Aorta (tissue), 5 donors: ENCODE data around the gene KNDC1. TPM values are rescaled to one million over a fixed set of nuclear protein-coding genes. Genes with fewer than 3 reads are reported as not detected.
A peak's percentile ranks its signal among the peaks of the same experiment; 100 is the strongest.

Experiments used
- ATAC-seq: fragments of 200-7000 bp; cut with Tn5 transposase; one replicate; pipeline ENCODE4 v1.9.1; 2022; ENCODE audit warnings: moderate library complexity; ENCODE audit not compliant: low FRiP score
- DNase-seq, 2 donors: peaks; one replicate each; pipeline ENCODE4 v3.0.0-alpha.2; 2020
- H3K27ac ChIP-seq, 2 donors: one replicate each; pipeline ENCODE4 v1.5.1; 2013; ENCODE audit warnings: low read length in 2 of 2, mild to moderate bottlenecking in 2 of 2, moderate library complexity in 2 of 2, control low read depth in 1 of 2, inconsistent platforms in 1 of 2, low read depth in 1 of 2
- H3K27me3 ChIP-seq, 2 donors: one replicate each; pipeline ENCODE4 v1.6.1; 2013; ENCODE audit warnings: control low read depth in 1 of 2, low read length in 1 of 2, mild to moderate bottlenecking in 1 of 2, moderate library complexity in 1 of 2; ENCODE audit not compliant: insufficient read depth in 2 of 2, control insufficient read depth in 1 of 2
- H3K36me3 ChIP-seq, 2 donors: one replicate each; pipeline ENCODE4 v1.6.1; 2013; ENCODE audit warnings: control low read depth in 1 of 2, low read length in 1 of 2, mild to moderate bottlenecking in 1 of 2; ENCODE audit not compliant: insufficient read depth in 2 of 2, control insufficient read depth in 1 of 2
- H3K4me1 ChIP-seq, 2 donors: one replicate each; pipeline ENCODE4 v1.6.1; 2013; ENCODE audit warnings: low read length in 2 of 2, control low read depth in 1 of 2, mild to moderate bottlenecking in 1 of 2, moderate library complexity in 1 of 2; ENCODE audit not compliant: insufficient read depth in 2 of 2, control insufficient read depth in 1 of 2
- H3K4me3 ChIP-seq, 2 donors: one replicate each; pipeline ENCODE4 v1.5.1; 2013; ENCODE audit warnings: low read length in 2 of 2, control low read depth in 1 of 2, mild to moderate bottlenecking in 1 of 2
- H3K9me3 ChIP-seq: one replicate; pipeline ENCODE4 v1.6.1; 2013; ENCODE audit warnings: mild to moderate bottlenecking, low read length; ENCODE audit not compliant: control insufficient read depth
- WGBS, 2 donors: extraction: QIAGEN DNeasy Blood & Tissue Kit; methylation state at CpG; one replicate each; pipeline ENCODE4 v1.1.7; 2013; 5-methylcytosine and 5-hydroxymethylcytosine counted together
- intact Hi-C, 2 donors: fragments of 100-400 bp; cut with DNase I; formaldehyde crosslinking; loops; one replicate each; pipeline versions ENCODE4 v1.14.2 to v1.15.0; 2022
- polyA plus RNA-seq, 2 donors: library from polyadenylated mRNA; stranded (reverse); fragments of 200-250 nt; gene quantifications; one replicate each; pipeline ENCODE4 v1.2.3, GENCODE V29; 2013
- total RNA-seq, 2 donors: library from RNA; stranded (reverse); fragmentation: NEBNext Ultra II Directional; extraction: Animal tissue kit (Norgen Biotek cat#: 25700); gene quantifications; one replicate each; pipeline ENCODE4 v1.2.1, GENCODE V29; 2021
- donor health status: healthy with polysubstance abuse.
- donor health status: Bipolar disorder and iron deficiency.
- donor health status: DM: no; HTN: no; CAD: no.
- donor health status: DM: no; HTN: no; CAD: no.
- donor health status: DM: yes; HTN: yes; CAD: no.

KNDC1 gene
- total and polyA plus RNA-seq, 4 donors: 0.05 to 0.36 (median 0.19) TPM

GRCh38 chr10:133123746-133124356, 36.2 kb upstream of the KNDC1 start:
- Histone ChIP-seq H3K36me3 (no peaks in the 10 kb centered on the region), H3K9me3 (peaks cover 1% of the 10 kb centered on the region), H3K27me3 (no peaks in the 10 kb centered on the region), H3K4me1 (no peaks in the 10 kb centered on the region), H3K4me3 (no peak overlapping the region), H3K27ac (no peak overlapping the region)
- 71 to 74% methylated on average over 22 to 23 of the region's 23 CpGs for WGBS, 2 donors
- ATAC-seq: no peak
- DNase-seq: peak; percentile 31 to 63
- intact Hi-C loops: no loop called here

GRCh38 chr10:133124357-133125211, 35.4 kb upstream of the KNDC1 start:
- Histone ChIP-seq H3K27ac (no peak overlapping the region), H3K4me1 (no peaks in the 10 kb centered on the region), H3K9me3 (no peaks in the 10 kb centered on the region), H3K36me3 (no peaks in the 10 kb centered on the region), H3K27me3 (no peaks in the 10 kb centered on the region), H3K4me3 (no peak overlapping the region)
- intact Hi-C loops: loop anchor here in 1 of 2 donors (5.0 kb wide), 1 partner anchor 287 kb away; no protein-coding TSS in a partner anchor
- WGBS, 2 donors: 36 to 39% methylated on average over 42 to 58 of the region's 58 CpGs
- ATAC-seq: no peak
- DNase-seq: peak; percentile 38 to 68

GRCh38 chr10:133125901-133126300, 34.1 kb upstream of the KNDC1 start:
- Histone ChIP-seq H3K9me3 (no peaks in the 10 kb centered on the region), H3K36me3 (no peaks in the 10 kb centered on the region), H3K27me3 (no peaks in the 10 kb centered on the region), H3K4me3 (no peak overlapping the region), H3K4me1 (no peaks in the 10 kb centered on the region), H3K27ac (no peak overlapping the region)
- 89 to 90% methylated on average over 9 of the region's 9 CpGs for WGBS, 2 donors
- DNase-seq (peak in 1 of 2 donors; percentile 55), ATAC-seq (no peak)
- intact Hi-C loops: loop anchor here in 1 of 2 donors (5.0 kb wide), 1 partner anchor 289 kb away; no protein-coding TSS in a partner anchor

- no peaks in the 10 kb centered on the region for H3K27me3 ChIP-seq
- no peaks in the 10 kb centered on the region for H3K4me1 ChIP-seq
- DNase-seq: peak; percentile 39 to 68
- no peaks in the 10 kb centered on the region for H3K9me3 ChIP-seq
- no peak for ATAC-seq
- WGBS, 2 donors: 88 to 91% methylated on average over 52 to 57 of the region's 57 CpGs
- intact Hi-C loops: loop anchor here in 1 of 2 donors (5.0 kb wide), 1 partner anchor 289 kb away; no protein-coding TSS in a partner anchor
- no peaks in the 10 kb centered on the region for H3K36me3 ChIP-seq
- H3K4me3 ChIP-seq: no peak overlapping the region
- no peak overlapping the region for H3K27ac ChIP-seq
Measured at GRCh38 chr10:133126431-133127290, 33.4 kb upstream of the KNDC1 start.

GRCh38 chr10:133127291-133128125, 32.5 kb upstream of the KNDC1 start:
- Histone ChIP-seq H3K9me3 (no peaks in the 10 kb centered on the region), H3K4me3 (no peak overlapping the region), H3K27ac (no peak overlapping the region), H3K36me3 (no peaks in the 10 kb centered on the region), H3K27me3 (no peaks in the 10 kb centered on the region), H3K4me1 (no peaks in the 10 kb centered on the region)
- ATAC-seq: no peak
- intact Hi-C loops: loop anchor here in 1 of 2 donors (5.0 kb wide), 1 partner anchor 290 kb away; no protein-coding TSS in a partner anchor
- 82 to 84% methylated on average over 31 to 36 of the region's 36 CpGs for WGBS, 2 donors
- peak in 1 of 2 donors; percentile 16 for DNase-seq

- H3K27ac ChIP-seq: no peak overlapping the region
- H3K9me3 ChIP-seq: no peaks in the 10 kb centered on the region
- intact Hi-C loops: loop anchor here in 1 of 2 donors (5.0 kb wide), 1 partner anchor 291 kb away; no protein-coding TSS in a partner anchor
- ATAC-seq: no peak
- H3K27me3 ChIP-seq: no peaks in the 10 kb centered on the region
- peak; percentile 37 to 70 for DNase-seq
- no peaks in the 10 kb centered on the region for H3K36me3 ChIP-seq
- no peak overlapping the region for H3K4me3 ChIP-seq
- no peaks in the 10 kb centered on the region for H3K4me1 ChIP-seq
- 96% methylated on average over 79 to 83 of the region's 83 CpGs for WGBS, 2 donors
Measured at GRCh38 chr10:133128126-133129070, 31.6 kb upstream of the KNDC1 start.
